Measurements from ENCODE around the gene PHLDB2. TPM values are rescaled to one million over a fixed set of nuclear protein-coding genes. Genes with fewer than 3 reads are reported as not detected.
A peak's percentile ranks its signal among the peaks of the same experiment; 100 is the strongest.

PHLDB2 gene
- total RNA-seq, 1 experiment from 2014 or later, result 143 TPM

DNA sequence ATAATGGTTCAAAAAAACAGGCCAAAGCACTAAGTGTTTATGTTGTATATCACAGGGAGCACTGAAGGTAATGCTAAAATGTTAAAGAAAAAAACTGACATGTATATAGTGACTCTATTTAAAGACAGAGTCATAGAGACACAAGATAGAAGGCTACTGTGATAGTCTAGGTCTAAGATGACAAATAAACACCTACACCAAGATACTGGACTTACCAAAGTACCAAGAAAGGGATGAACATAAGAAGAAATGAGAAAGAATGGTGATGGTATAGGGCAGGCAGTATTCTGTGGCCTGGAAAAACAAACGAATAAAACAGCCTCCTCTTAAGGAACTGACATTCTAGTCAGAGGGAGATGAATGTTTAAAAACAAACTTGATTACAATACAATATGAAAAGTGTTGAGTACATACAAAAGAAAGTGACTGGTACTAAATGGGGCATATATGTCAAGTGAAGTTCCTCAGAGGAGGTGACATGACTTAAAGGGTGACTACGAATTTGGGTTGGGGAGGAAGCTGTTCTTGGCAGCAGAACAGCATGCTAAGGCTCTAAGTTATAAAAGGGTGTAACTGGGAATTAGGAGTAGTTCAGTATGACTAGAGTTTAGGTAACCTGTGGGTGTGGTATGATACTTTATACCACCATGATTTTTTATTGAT, 125.7 kb downstream of the PHLDB2 start:
- no peaks in the 10 kb centered on the region for H3K9me2 ChIP-seq (ENCODE audit: insufficient read depth)
- DNase-seq (ENCODE audit: low read depth, low spot score), result no peak

More for the DNA sequence above, 125.7 kb downstream of the PHLDB2 start:
- POLR2A ChIA-PET, result interaction anchor here (0.6 kb wide), 2 partner anchors 20 to 52 kb away, joined by 3 read pairs; no protein-coding TSS in a partner anchor
- H3K27me3 ChIP-seq (ENCODE audit: insufficient read depth, low read length), result no peaks in the 10 kb centered on the region
- no peaks in the 10 kb centered on the region for H3K9me3 ChIP-seq (ENCODE audit: control insufficient read depth in 1 of 2, insufficient read depth in 1 of 2, low read depth in 1 of 2, low read length in 2 of 2)
- H2AFZ ChIP-seq (ENCODE audit: low read depth, low read length, poor library complexity, severe bottlenecking), result no peak overlapping the region
- TF ChIP-seq SRF (IDR thresholded peaks at IDR 0.05; ENCODE audit: low read depth) (no peak), POLR2A (IDR thresholded peaks at IDR 0.05; ENCODE audit: borderline replicate concordance, extremely low read depth, insufficient read depth, insufficient read length) (no peak), REST (IDR thresholded peaks at IDR 0.05; ENCODE audit: low read depth) (no peak), EZH2 (IDR thresholded peaks at IDR 0.05) (no peak), JUND (IDR thresholded peaks at IDR 0.05) (no peak), EZH2phosphoT487 (IDR thresholded peaks at IDR 0.05; ENCODE audit: borderline replicate concordance) (no peak), POLR2AphosphoS5 (IDR thresholded peaks at IDR 0.05; ENCODE audit: low read depth, low read length) (0 out of 2 replicates have a peak, but pooled peaks have one; percentile 12)
- intact Hi-C loops (cut with micrococcal nuclease), result loop anchor here (5.0 kb wide), 1 partner anchor 267 kb away; no protein-coding TSS in a partner anchor
- RAD21 ChIA-PET (ENCODE audit: low non-redundant PET in 1 of 2, low total read pairs in 2 of 2, uncharacterized antibody in 2 of 2, unreplicated experiment in 2 of 2), result no interaction called here
- H3K4me3 ChIP-seq (replicated peaks in 1 of 2; ENCODE audit: low read depth in 1 of 2, low read length in 2 of 2), result no peak overlapping the region
- ATAC-seq, result no peak
- no peak overlapping the region for H3K9ac ChIP-seq (ENCODE audit: low read length)
- BruUV-seq (replicated peaks), result no TSS peak
- H4K20me1 ChIP-seq (ENCODE audit: insufficient read depth), result peaks cover 2% of the 10 kb centered on the region; the same call in 1 of the 2 replicates
- no peak overlapping the region for H3K4me2 ChIP-seq (ENCODE audit: low read length)
- H3K27ac ChIP-seq (ENCODE audit: low read depth, low read length), result peak overlapping the region; percentile 21; the same call in 1 of the 2 replicates
- peaks cover 18 to 21% of the 10 kb centered on the region in 2 experiments for H3K4me1 ChIP-seq (ENCODE audit: control insufficient read depth in 1 of 2, insufficient read depth in 2 of 2, low read length in 2 of 2)
- H3K79me2 ChIP-seq (ENCODE audit: insufficient read depth, low read length), result peaks cover 100% of the 10 kb centered on the region
- peaks cover 66 to 76% of the 10 kb centered on the region in 2 experiments for H3K36me3 ChIP-seq (ENCODE audit: control insufficient read depth in 1 of 2, insufficient read depth in 2 of 2, low read length in 2 of 2)
- CTCF ChIA-PET, result interaction anchor here (1.9 kb wide), 1 partner anchor 12 kb away, joined by 3 read pairs; no protein-coding TSS in a partner anchor
